H1 (cell line): ENCODE measurements around the gene EPHB3. TPM values are rescaled to one million over a fixed set of nuclear protein-coding genes. Genes with fewer than 3 reads are reported as not detected.

Source experiments
- CTCF ChIA-PET: fragments of 300-600 bp; sonication (Branson Sonifier 250); formaldehyde crosslinking; loops from one replicate; lab custom pipeline; 2021; ENCODE audit not compliant: partially characterized antibody; lab: Charles Lee
- POLR2A ChIA-PET: fragments of 300-600 bp; sonication (Branson Sonifier 250); formaldehyde crosslinking; loops from one replicate; lab custom pipeline; 2021; ENCODE audit warnings: inconsistent platforms; ENCODE audit not compliant: partially characterized antibody; lab: Charles Lee
- DNase-seq, 2 experiments: peaks; one replicate each; pipeline versions ENCODE4 v3.0.0 to v3.0.0-alpha.2; 2010 to 2022; ENCODE audit warnings: low spot score in 2 of 2, low read depth in 1 of 2, mixed read lengths in 1 of 2
- FAIRE-seq: peaks from 2 replicates; lab custom pipeline; 2011; peaks lifted over from hg19 to GRCh38; lab: Jason Lieb, UNC
- H2AFZ ChIP-seq: 2 replicates; pipeline ENCODE4 v1.8.1; 2012; ENCODE audit warnings: low read length, inconsistent platforms
- H2AK5ac ChIP-seq: 2 replicates; pipeline ENCODE4 v1.6.1; 2013; ENCODE audit warnings: low read depth, low read length
- H2BK120ac ChIP-seq: replicated peaks from 2 replicates; pipeline ENCODE3; 2013; ENCODE audit warnings: low read depth, low read length, inconsistent platforms
- H2BK12ac ChIP-seq: 2 replicates; pipeline ENCODE4 v1.6.1; 2013; ENCODE audit warnings: low read depth, low read length
- H2BK15ac ChIP-seq: 2 replicates; pipeline ENCODE4 v1.6.1; 2013; ENCODE audit warnings: low read length
- H2BK20ac ChIP-seq: 2 replicates; pipeline ENCODE4 v1.6.1; 2013; ENCODE audit warnings: low read length
- H2BK5ac ChIP-seq: 2 replicates; pipeline ENCODE4 v1.6.1; 2013; ENCODE audit warnings: low read depth, low read length
- H3K14ac ChIP-seq: 2 replicates; pipeline ENCODE4 v1.6.1; 2013; ENCODE audit warnings: inconsistent platforms; ENCODE audit not compliant: insufficient read length
- H3K18ac ChIP-seq: 2 replicates; pipeline ENCODE4 v1.6.1; 2013; ENCODE audit warnings: low read length; ENCODE audit errors: extremely low read depth
- H3K23ac ChIP-seq: 2 replicates; pipeline ENCODE4 v1.6.1; 2013; ENCODE audit warnings: inconsistent platforms; ENCODE audit not compliant: insufficient read length
- H3K23me2 ChIP-seq: 2 replicates; pipeline ENCODE4 v1.6.1; 2013; ENCODE audit warnings: low read depth, low read length
- H3K27ac ChIP-seq: 2 replicates; pipeline ENCODE4 v1.6.1; 2011; ENCODE audit warnings: low read depth, low read length, inconsistent platforms
- H3K27me3 ChIP-seq, 4 experiments: replicated peaks in 1 of 4; 1 replicate in 1 of 4; 2 replicates in 3 of 4; pipeline versions ENCODE4 v1.6.1 to v1.8.1; 2011 to 2013; ENCODE audit warnings: low read length in 3 of 4, mild to moderate bottlenecking in 3 of 4, inconsistent platforms in 2 of 4, mixed read lengths in 2 of 4, moderate library complexity in 1 of 4; ENCODE audit not compliant: control insufficient read depth in 3 of 4, insufficient read depth in 3 of 4; ENCODE audit errors: extremely low read depth in 1 of 4
- H3K36me3 ChIP-seq, 4 experiments: 2 replicates each; pipeline versions ENCODE4 v1.6.1 to v1.8.1; 2011 to 2013; ENCODE audit warnings: mild to moderate bottlenecking in 4 of 4, low read length in 3 of 4, moderate library complexity in 2 of 4, control low read depth in 1 of 4, inconsistent platforms in 1 of 4; ENCODE audit not compliant: insufficient read depth in 4 of 4, control insufficient read depth in 2 of 4
- H3K4ac ChIP-seq: replicated peaks from 2 replicates; pipeline ENCODE3; 2013; ENCODE audit warnings: low read length, low read depth, mixed read lengths, inconsistent platforms; ENCODE audit not compliant: insufficient read length
- H3K4me1 ChIP-seq, 4 experiments: replicated peaks in 1 of 4; 1 replicate in 1 of 4; 2 replicates in 3 of 4; pipeline versions ENCODE4 v1.6.1 to v1.8.1; 2011 to 2013; ENCODE audit warnings: low read length in 3 of 4, inconsistent platforms in 2 of 4, mixed read lengths in 1 of 4; ENCODE audit not compliant: insufficient read depth in 4 of 4, control insufficient read depth in 3 of 4
- H3K4me2 ChIP-seq, 2 experiments: 2 replicates each; pipeline versions ENCODE4 v1.6.1 to v1.8.1; 2011 to 2013; ENCODE audit warnings: low read depth in 2 of 2, low read length in 2 of 2, control low read depth in 1 of 2, inconsistent platforms in 1 of 2, mild to moderate bottlenecking in 1 of 2; ENCODE audit not compliant: insufficient read depth in 1 of 2
- H3K4me3 ChIP-seq, 4 experiments: fragments of 200-600, 300-600 bp in 1 of 4; sonication (generic), shearing (Covaris generic), sonication (Bioruptor Twin) in 1 of 4; 2 replicates each; pipeline versions ENCODE4 v1.5.1 to v1.8.1; 2011 to 2016; ENCODE audit warnings: low read length in 4 of 4, low read depth in 3 of 4, control low read depth in 2 of 4, inconsistent platforms in 2 of 4, mild to moderate bottlenecking in 2 of 4, mixed read lengths in 1 of 4, moderate library complexity in 1 of 4; ENCODE audit not compliant: insufficient read depth in 2 of 4; ENCODE audit errors: extremely low read depth in 1 of 4
- H3K56ac ChIP-seq: replicated peaks from 2 replicates; pipeline ENCODE3; 2013; ENCODE audit warnings: low read depth, mild to moderate bottlenecking, mixed read lengths, low read length, inconsistent platforms; ENCODE audit not compliant: insufficient read length
- H3K79me1 ChIP-seq: 2 replicates; pipeline ENCODE4 v1.6.1; 2013; ENCODE audit warnings: low read depth, low read length, control low read depth
- H3K79me2 ChIP-seq, 2 experiments: 2 replicates each; pipeline versions ENCODE4 v1.6.1 to v1.8.1; 2012 to 2013; ENCODE audit warnings: low read length in 2 of 2, mild to moderate bottlenecking in 2 of 2, inconsistent platforms in 1 of 2; ENCODE audit not compliant: insufficient read depth in 2 of 2, control insufficient read depth in 1 of 2
- H3K9ac ChIP-seq, 4 experiments: replicated peaks in 1 of 4; 1 replicate in 1 of 4; 2 replicates in 3 of 4; pipeline versions ENCODE4 v1.6.1 to v1.8.1; 2011 to 2013; ENCODE audit warnings: low read depth in 3 of 4, low read length in 3 of 4, control low read depth in 2 of 4, mild to moderate bottlenecking in 2 of 4, moderate library complexity in 2 of 4, inconsistent platforms in 1 of 4; ENCODE audit errors: extremely low read depth in 1 of 4
- H3K9me3 ChIP-seq, 2 experiments: 2 replicates each; pipeline versions ENCODE4 v1.6.1 to v1.8.1; 2012 to 2013; ENCODE audit warnings: mild to moderate bottlenecking in 2 of 2, moderate library complexity in 2 of 2, control low read depth in 1 of 2, inconsistent platforms in 1 of 2, low read depth in 1 of 2, low read length in 1 of 2, mixed read lengths in 1 of 2; ENCODE audit not compliant: insufficient read depth in 2 of 2
- H4K20me1 ChIP-seq, 2 experiments: replicated peaks in 1 of 2; 2 replicates each; pipeline versions ENCODE3 to v1.8.1; 2011 to 2013; ENCODE audit warnings: inconsistent platforms in 2 of 2, low read length in 2 of 2, mild to moderate bottlenecking in 1 of 2; ENCODE audit not compliant: insufficient read depth in 2 of 2, control insufficient read depth in 1 of 2
- H4K5ac ChIP-seq: 2 replicates; pipeline ENCODE4 v1.6.1; 2013; ENCODE audit warnings: low read length, low read depth, mixed read lengths, inconsistent platforms; ENCODE audit not compliant: insufficient read length
- H4K8ac ChIP-seq: 2 replicates; pipeline ENCODE4 v1.8.0; 2013; ENCODE audit warnings: mild to moderate bottlenecking, moderate library complexity, low read length, inconsistent platforms; ENCODE audit not compliant: insufficient read depth; ENCODE audit errors: extremely low read depth
- H4K91ac ChIP-seq: replicated peaks from 2 replicates; pipeline ENCODE3; 2013; ENCODE audit warnings: low read length, mixed read lengths, inconsistent platforms; ENCODE audit not compliant: insufficient read length
- CEBPB ChIP-seq: IDR thresholded peaks from 2 replicates; pipeline ENCODE4 v1.6.1; 2012; ENCODE audit warnings: low read depth, low read length
- KDM1A ChIP-seq: fragments of 200-600, 300-600 bp; sonication (generic); IDR thresholded peaks from 2 replicates; pipeline ENCODE4 v1.7.1; 2016; ENCODE audit warnings: mild to moderate bottlenecking, low read length, borderline replicate concordance
- RFX5 ChIP-seq: IDR thresholded peaks from 2 replicates; pipeline ENCODE4 v1.6.1; 2011; ENCODE audit warnings: low read depth, low read length, improper control_type of control experiment, borderline replicate concordance
- TAF7 ChIP-seq: optimal IDR thresholded peaks from 2 replicates; pipeline ENCODE3; 2011; ENCODE audit warnings: low read depth, mild to moderate bottlenecking, inconsistent platforms, low read length, moderate library complexity, borderline replicate concordance
- WGBS, 2 experiments: shearing (Covaris generic) in 1 of 2; methylation state at CpG; one replicate each; pipeline versions ENCODE4 v1.1.6 to v1.1.7; 2013 to 2015; ENCODE audit warnings: low lambda C conversion rate in 2 of 2, mixed read lengths in 2 of 2, inconsistent platforms in 1 of 2, low coverage in 1 of 2, missing lambda C conversion rate in 1 of 2; ENCODE audit not compliant: insufficient replicate concordance in 2 of 2, insufficient coverage in 1 of 2, insufficient read length in 1 of 2; ENCODE audit errors: extremely low coverage in 1 of 2, missing lambda C conversion rate in 1 of 2; 5-methylcytosine and 5-hydroxymethylcytosine counted together
- polyA plus RNA-seq, 7 experiments: library from polyadenylated mRNA; depleted of rRNA in 3 of 7; stranded (reverse) in 5 of 7; unstranded in 2 of 7; fragments of >200 nt in 5 of 7; fragments of 200-250 nt in 2 of 7; gene quantifications; 1 replicate in 5 of 7; 2 replicates in 1 of 7; 4 replicates in 1 of 7; pipeline versions ENCODE4 v1.2.1 to v1.2.3, GENCODE V29; 2011 to 2013; ENCODE audit warnings: missing spikeins in 2 of 7, mixed read lengths in 2 of 7
- total RNA-seq: library from RNA; stranded (reverse); fragmentation: NEBNext Ultra II Directional; extraction: Animal tissue kit (Norgen Biotek cat#: 25700); gene quantifications from 2 replicates; pipeline ENCODE4 v1.2.1, GENCODE V29; 2021

Gene EPHB3
- total and polyA plus RNA-seq, 2 of the 8 experiments (the other 6 are each of a cell fraction or from before 2014, with no cell fraction given), result 0.41 to 0.91 TPM

DNA sequence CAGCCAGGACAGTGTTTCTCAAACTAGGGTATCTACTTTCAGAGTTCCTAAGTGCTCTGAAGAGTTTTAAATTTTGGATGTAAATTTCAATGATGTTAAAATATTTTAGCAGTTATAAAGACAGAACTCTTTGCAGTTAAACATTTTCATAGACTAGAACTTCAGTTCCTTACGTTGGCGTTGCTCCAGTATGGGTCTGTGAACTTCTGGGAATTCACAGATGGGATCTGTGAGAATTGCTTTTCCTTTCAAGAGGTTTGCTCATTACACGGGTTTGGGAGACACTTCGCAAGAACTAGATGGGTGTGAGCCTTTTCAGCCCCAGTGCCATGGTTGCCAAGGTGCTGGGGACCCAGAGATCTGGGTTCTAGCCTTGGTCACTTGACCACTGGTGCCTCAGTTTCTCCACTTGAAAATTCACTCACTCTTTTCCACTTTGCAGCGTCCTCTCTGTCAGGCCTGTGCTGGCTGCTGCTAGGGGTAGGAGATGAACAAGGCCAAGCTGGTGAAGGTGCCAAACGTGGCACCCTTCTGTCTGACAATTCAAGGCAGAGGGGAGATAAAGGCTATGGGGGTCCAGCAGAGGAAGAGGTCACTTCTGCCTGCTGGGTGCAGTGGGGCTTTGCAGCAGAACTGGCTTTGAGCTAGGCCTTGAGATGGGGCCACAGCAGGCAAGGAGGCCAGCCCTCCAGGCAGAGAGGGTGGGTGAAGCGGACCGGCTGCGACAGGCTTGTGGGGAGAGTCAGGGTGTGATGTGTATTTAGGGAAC is 48.1 kb downstream of the EPHB3 start:
- no peak overlapping the region for H2AFZ ChIP-seq
- no peak overlapping the region for H3K14ac ChIP-seq
- no peak overlapping the region for H3K4me3 ChIP-seq
- H2BK12ac ChIP-seq, result no peak overlapping the region
- POLR2A ChIA-PET, result interaction anchor here (1.0 kb wide), 1 partner anchor 35 kb away, joined by 3 read pairs; no protein-coding TSS in a partner anchor
- no peaks in the 10 kb centered on the region for H3K36me3 ChIP-seq
- H2BK5ac ChIP-seq, result no peak overlapping the region
- WGBS, 2 experiments, result 91% methylated on average over 9 of the region's 9 CpGs; no CpG with 5 or more reads in 1 of the 2 experiments
- no peaks in the 10 kb centered on the region for H3K9me3 ChIP-seq
- H3K56ac ChIP-seq, result no peak overlapping the region
- no peak overlapping the region for H3K4ac ChIP-seq
- H3K27ac ChIP-seq, result no peak overlapping the region
- no peak for TF ChIP-seq RFX5
- no peak for TF ChIP-seq KDM1A
- no peak for TF ChIP-seq CEBPB
- no peak for TF ChIP-seq TAF7
- H4K91ac ChIP-seq, result no peak overlapping the region
- no peak overlapping the region for H3K4me2 ChIP-seq
- CTCF ChIA-PET, result interaction anchor here (1.2 to 1.5 kb wide), 3 partner anchors 117 to 168 kb away, joined by 3 to 4 read pairs (median 4); no protein-coding TSS in a partner anchor
- H2BK15ac ChIP-seq, result no peak overlapping the region; the same call in 1 of the 2 replicates
- H3K79me1 ChIP-seq, result no peaks in the 10 kb centered on the region
- no peak overlapping the region for H2BK120ac ChIP-seq
- H3K79me2 ChIP-seq, result no peaks in the 10 kb centered on the region
- no peak overlapping the region for H4K8ac ChIP-seq
- no peak for FAIRE-seq
- no peak overlapping the region for H2AK5ac ChIP-seq
- no peak overlapping the region for H3K18ac ChIP-seq
- H4K20me1 ChIP-seq, result peaks cover 0 to 2% of the 10 kb centered on the region in 2 experiments
- H3K4me1 ChIP-seq, result peaks cover 3 to 5% (median 3%) of the 10 kb centered on the region in 4 experiments; a peak in 6 of 7 replicates
- peaks cover 6% of the 10 kb centered on the region; the same call in 1 of the 2 replicates for H3K23me2 ChIP-seq
- H3K23ac ChIP-seq, result no peak overlapping the region
- no peak for DNase-seq
- H3K9ac ChIP-seq, result no peak overlapping the region
- H4K5ac ChIP-seq, result no peak overlapping the region
- H3K27me3 ChIP-seq, result peaks cover 15 to 27% (median 27%) of the 10 kb centered on the region in 4 experiments
- no peak overlapping the region for H2BK20ac ChIP-seq
